Measurements from ENCODE around the gene ERICH3.

Gene ERICH3

GRCh38 chr1:74673351-74674111 lies at the start of gene ERICH3:
Gene ERICH3 (minus strand): TSS chr1:74673792. CDS start chr1:74673519, 273 bp downstream.
- FAIRE-seq, result no peak

GRCh38 chr1:74717626-74718025 lies 44.0 kb upstream of the ERICH3 start:
- no peak for FAIRE-seq

- FAIRE-seq, result no peak
Measured at GRCh38 chr1:74716822-74717221, 43.2 kb upstream of the ERICH3 start.

- no peak for FAIRE-seq
Measured at GRCh38 chr1:74715806-74716205, 42.2 kb upstream of the ERICH3 start.

GRCh38 chr1:74715236-74715502 lies 41.6 kb upstream of the ERICH3 start:
- FAIRE-seq, result no peak

GRCh38 chr1:74714429-74715235 lies 41.0 kb upstream of the ERICH3 start:
- FAIRE-seq, result no peak

GRCh38 chr1:74713849-74714248 lies 40.3 kb upstream of the ERICH3 start:
- no peak for FAIRE-seq

GRCh38 chr1:74712881-74713280 lies 39.3 kb upstream of the ERICH3 start:
- FAIRE-seq, result no peak

GRCh38 chr1:74703386-74704182 lies 30.0 kb upstream of the ERICH3 start:
- FAIRE-seq, result no peak

GRCh38 chr1:74699331-74699730 lies 25.7 kb upstream of the ERICH3 start:
- no peak for FAIRE-seq

GRCh38 chr1:74697832-74698231 lies 24.2 kb upstream of the ERICH3 start:
- no peak for FAIRE-seq

GRCh38 chr1:74693473-74693872 lies 19.9 kb upstream of the ERICH3 start:
- FAIRE-seq, result no peak

- FAIRE-seq, result no peak
Measured at GRCh38 chr1:74690909-74691308, 17.3 kb upstream of the ERICH3 start.

GRCh38 chr1:74690364-74690696 lies 16.7 kb upstream of the ERICH3 start:
- FAIRE-seq, result no peak

- peak; percentile 94 for FAIRE-seq
Measured at GRCh38 chr1:74689621-74690363, 16.2 kb upstream of the ERICH3 start.

GRCh38 chr1:74686928-74687327 lies 13.3 kb upstream of the ERICH3 start:
- no peak for FAIRE-seq

- no peak for FAIRE-seq
Measured at GRCh38 chr1:74684301-74684700, 10.7 kb upstream of the ERICH3 start.

- no peak for FAIRE-seq
Measured at GRCh38 chr1:74683656-74684055, 10.1 kb upstream of the ERICH3 start.

- FAIRE-seq, result no peak
Measured at GRCh38 chr1:74681851-74682250, 8.3 kb upstream of the ERICH3 start.

GRCh38 chr1:74681449-74681848 lies 7.9 kb upstream of the ERICH3 start:
- no peak for FAIRE-seq

GRCh38 chr1:74681001-74681400 lies 7.4 kb upstream of the ERICH3 start:
- no peak for FAIRE-seq

- no peak for FAIRE-seq
Measured at GRCh38 chr1:74679811-74680210, 6.2 kb upstream of the ERICH3 start.

- FAIRE-seq, result no peak
Measured at GRCh38 chr1:74677926-74678325, 4.3 kb upstream of the ERICH3 start.

All from endometrium (tissue), 2 donors.